A673 (cell line): ENCODE results near the gene KISS1.

Source experiments
- CTCF ChIP-seq: fragments of 300-800, 200-600 bp; sonication (generic); conservative IDR thresholded peaks from 2 replicates; pipeline ENCODE4 v1.5.1; 2017; ENCODE audit warnings: low read depth, mild to moderate bottlenecking, antibody characterized with exemption, low read length, moderate library complexity, mixed read lengths
- EZH2 ChIP-seq: fragments of 200-600 bp; sonication (generic); IDR thresholded peaks from 2 replicates; pipeline ENCODE4 v1.6.1; 2017; ENCODE audit warnings: borderline replicate concordance, low read depth, mild to moderate bottlenecking, mixed read lengths, antibody characterized with exemption, low read length; ENCODE audit not compliant: poor library complexity, severe bottlenecking

- TF ChIP-seq CTCF (no peak), EZH2 (no peak)
Observed at GRCh38 chr1:204227996-204228785, 31.9 kb upstream of the KISS1 start.
